NCI-H524 (cell line): ENCODE data around the gene DNAI2.

Experiments
- DNase-seq, 2 experiments: peaks; one replicate each; lab custom pipeline; 2025; lab: John Stamatoyannopoulos, UW

The DNAI2 gene

GRCh38 chr17:74305865-74306654, 32.0 kb downstream of the DNAI2 start:
- DNase-seq: peak; percentile 83 to 95

DNA sequence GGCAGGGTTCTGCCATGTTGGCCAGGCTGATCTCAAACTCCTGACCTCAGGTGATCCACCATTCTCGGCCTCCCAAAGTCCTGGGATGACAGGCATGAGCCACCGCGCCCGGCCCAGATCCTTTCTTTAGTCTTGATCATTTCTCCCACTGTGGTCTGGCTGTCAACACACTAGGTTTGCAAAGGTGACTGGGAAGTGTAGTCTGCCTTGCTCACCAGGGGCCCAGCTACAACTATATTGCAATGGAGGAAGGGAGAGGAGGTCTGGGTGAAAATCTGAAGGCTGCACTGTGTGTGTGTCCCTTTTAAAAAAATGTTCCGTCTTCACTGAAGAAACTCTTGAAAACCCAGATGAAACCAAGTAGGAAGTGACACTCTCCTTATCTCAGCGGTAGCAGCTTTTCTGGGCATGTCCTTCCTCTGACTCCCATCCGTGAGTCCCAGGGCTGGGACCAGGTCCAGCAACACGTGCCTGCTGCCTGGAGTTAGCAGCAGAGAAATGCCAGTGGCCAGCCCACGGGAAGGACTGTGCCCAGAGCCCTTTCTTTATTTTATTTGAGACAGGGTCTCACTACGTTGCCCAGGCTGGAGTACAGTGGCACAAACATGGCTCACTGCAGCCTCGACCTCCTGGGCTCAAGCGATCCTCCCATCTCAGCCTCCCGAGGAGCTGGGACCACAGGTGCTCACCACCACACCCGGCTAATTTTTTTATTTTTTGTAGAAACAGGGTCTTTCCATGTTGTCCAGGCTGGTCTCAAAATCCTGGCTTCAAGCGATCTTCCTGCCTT, 34.1 kb downstream of the DNAI2 start:
- DNase-seq: no peak

DNA sequence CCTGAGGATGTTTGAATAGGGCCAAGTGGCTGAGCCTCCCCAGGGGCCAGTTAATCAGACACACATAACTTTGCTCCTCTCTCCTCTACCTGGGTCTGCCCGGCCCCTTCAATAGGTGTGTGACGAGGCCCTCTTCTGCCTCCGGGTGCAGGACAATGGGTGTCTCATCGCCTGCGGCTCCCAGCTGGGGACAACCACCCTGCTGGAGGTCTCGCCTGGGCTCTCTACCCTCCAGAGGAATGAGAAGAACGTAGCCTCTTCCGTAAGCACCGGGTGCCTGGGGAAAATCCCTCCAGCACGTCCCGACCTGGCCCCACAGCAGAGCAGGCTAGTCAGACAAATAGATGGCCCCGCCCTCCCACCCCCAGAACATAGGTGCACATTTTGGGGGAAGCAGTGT, 35.9 kb downstream of the DNAI2 start:
- no peak for DNase-seq

GRCh38 chr17:74314877-74315276, 40.8 kb downstream of the DNAI2 start:
- DNase-seq: no peak

DNA sequence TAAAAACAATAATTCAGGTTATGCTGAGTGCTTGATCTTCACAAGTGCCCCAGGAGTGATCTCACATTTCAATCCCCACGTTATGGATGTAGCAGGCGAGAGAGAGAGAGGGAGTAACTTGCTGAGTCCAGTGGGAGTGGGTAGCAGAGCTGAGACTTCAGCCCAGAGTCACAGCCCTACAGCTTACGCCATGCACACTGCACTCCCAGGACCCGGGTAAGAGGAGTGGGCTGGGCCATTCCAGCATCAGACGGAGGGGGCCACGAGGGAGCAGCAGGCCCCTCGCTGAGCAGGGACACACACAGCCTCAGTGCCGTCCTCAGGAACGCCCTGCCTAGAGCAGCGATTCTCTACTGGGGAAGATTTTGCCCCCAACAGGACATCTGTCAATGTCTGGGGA, 42.2 kb downstream of the DNAI2 start:
- DNase-seq: peak; percentile 98 to 100

DNA sequence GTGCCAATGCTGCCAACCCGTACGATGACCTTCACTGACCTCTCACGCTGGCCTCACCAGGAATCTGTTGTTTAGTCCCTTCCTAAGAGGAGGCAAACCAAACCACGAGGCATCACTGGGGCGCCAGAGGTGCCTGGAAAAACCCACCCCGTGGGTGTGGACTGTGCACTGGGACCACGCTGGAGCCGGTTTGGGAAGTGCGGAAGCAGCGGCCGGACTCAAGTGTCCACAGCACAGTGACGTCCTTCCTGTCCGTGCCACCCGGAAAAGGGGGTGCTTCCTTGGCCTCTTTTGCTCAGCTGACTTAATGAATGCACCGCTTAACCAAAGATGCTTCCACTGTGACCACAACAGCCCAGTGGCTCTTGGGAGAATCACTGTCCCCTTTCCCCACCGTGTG, 43.0 kb downstream of the DNAI2 start:
- DNase-seq: no peak

DNA sequence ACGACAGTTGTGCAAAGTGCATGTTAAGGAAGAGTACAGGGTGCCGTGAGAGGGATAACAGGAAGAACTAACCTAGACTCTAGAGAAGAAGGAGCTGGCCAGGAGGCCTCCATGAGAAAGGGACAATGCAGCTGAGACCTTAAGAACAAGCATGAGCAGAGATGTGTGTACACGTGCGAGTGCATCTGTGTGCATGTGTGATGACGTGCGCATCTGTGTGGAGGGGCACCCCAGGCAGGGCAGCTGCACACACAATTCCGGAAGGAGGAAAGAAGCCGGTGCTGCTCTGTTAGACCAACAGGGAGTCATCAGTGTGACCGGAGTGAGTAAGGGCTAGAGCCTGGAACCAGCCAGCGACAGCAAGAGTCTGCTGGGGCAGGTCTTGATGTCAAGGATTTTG, 44.4 kb downstream of the DNAI2 start:
- no peak for DNase-seq

GRCh38 chr17:74324521-74324920, 50.5 kb downstream of the DNAI2 start:
- no peak for DNase-seq

- no peak for DNase-seq
These were observed 51.3 kb downstream of the DNAI2 start for GRCh38 chr17:74325376-74325742.

DNA sequence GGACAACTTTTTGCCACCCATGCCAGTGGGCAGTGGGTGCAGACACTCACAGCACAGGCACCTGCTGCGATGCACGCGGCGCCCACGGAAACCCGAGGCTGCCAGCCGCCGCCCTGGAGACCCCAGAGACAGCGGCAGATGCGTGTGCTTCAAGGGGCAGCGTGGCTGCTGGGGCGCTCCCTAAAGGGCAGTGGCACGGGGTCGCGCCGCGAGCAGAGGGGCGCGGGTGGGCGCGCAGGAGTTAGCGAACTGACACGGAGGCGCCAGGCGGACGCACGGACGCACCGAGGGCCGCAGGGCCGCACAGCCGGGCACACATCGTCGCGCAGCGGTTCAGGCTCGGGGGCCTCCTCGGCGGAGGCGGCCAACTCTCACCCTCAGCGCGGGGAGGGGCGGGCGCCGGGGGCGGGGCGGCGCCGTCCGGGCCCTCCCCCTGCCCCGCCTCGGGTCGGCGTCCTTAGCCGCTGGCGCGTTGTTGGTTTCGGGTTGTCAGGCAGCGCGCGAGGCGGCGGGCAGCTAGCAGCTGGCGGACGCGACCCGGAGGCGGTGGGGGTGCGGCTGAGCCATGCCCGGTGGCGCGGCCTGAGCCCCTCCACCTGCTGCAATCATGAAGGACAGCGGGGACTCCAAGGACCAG, 51.8 kb downstream of the DNAI2 start, which contains the start of gene KIF19:
TSS of gene KIF19 (plus strand) at position 484 of the 637 bp plus-strand sequence. CDS start at position 608, 124 bp downstream.
- DNase-seq: peak; percentile 67 to 81

DNA sequence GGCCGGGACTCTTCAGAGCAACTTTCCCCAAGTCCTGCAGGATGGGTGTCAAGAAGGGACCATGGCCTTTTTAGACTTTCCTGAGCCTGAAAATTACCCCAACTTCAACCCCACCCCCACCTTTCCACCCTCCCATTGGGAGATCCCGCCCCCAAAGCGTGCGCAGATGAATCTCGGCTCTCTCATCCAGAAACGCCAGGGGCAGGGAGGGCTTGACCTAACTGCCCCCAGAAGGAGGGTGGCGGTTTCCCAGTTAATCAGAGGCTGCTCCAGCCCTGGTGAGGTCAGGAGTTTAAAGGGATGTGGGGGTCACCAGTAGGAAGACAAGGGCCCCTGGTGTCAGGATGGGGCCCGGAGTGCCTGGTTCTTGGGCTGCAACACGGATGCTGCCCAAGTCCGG, 52.5 kb downstream of the DNAI2 start:
- DNase-seq: no peak

DNA sequence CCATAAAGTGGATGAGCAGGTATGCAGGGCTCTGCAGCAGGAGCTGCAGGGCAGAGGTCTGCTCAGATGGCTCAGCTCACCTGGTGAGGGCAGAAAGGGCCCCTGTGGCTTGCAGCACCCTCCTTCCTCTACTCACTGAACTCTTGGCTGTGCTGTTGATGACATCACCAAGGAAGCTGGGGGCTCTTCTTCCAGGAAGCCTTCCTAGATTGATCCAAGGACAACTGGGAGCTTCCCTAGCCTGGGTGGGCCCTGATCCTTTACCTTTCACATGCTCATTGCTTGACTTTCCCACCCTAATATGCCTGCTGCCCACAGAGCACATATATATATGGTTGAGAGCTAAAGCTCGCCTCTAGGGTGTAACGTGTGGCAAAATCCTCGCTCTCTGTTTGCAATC, 54.5 kb downstream of the DNAI2 start:
- no peak for DNase-seq

- DNase-seq: no peak
These were observed 55.3 kb downstream of the DNAI2 start for GRCh38 chr17:74329378-74329777.

DNA sequence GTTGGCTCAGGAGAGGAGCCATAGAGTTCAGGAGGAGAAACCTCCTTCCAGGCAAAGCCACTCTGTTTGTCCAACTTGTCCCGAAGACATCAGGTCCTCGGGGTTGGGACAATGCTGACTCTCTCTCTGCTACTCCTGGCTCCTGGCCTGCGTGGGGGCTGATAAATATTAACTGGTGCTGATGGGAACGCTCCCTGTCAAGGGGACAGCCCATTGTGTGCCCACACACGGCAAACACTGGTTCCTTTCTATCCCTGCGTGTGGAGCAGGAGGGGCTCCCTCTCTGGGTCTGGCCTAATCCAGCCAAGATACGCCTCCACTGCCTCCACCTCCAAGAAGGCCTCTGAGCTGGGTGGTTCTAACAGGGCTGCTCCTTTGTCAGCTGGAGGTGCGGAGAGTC, 56.4 kb downstream of the DNAI2 start:
- no peak for DNase-seq

GRCh38 chr17:74332017-74332650, 58.1 kb downstream of the DNAI2 start:
- DNase-seq: peak; percentile 56 to 76

GRCh38 chr17:74332763-74333283, 58.8 kb downstream of the DNAI2 start:
- DNase-seq: peak; percentile 100

GRCh38 chr17:74334393-74335039, 60.5 kb downstream of the DNAI2 start:
- no peak for DNase-seq

GRCh38 chr17:74335529-74336062, 61.6 kb downstream of the DNAI2 start:
- peak in 1 of 2 experiments; percentile 58 for DNase-seq

DNA sequence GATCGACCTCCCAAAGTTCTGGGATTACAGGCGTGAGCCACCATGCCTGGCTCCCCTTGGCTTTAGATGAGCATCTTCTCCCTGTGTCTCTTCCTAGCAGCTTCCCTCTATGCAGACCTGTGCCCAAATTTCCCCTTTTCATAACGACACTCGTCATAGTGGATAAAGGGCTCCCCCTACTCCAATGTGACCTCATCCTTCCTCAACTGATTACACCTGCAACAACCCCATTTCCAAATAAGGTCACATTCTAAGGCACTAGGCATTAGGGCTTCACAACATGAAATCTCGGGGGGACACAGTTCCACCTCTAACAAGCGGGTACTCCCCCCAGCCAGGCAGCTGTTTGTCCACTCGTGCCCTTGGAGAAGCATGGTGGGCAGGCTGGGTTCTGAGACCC, 62.3 kb downstream of the DNAI2 start:
- DNase-seq: no peak

DNA sequence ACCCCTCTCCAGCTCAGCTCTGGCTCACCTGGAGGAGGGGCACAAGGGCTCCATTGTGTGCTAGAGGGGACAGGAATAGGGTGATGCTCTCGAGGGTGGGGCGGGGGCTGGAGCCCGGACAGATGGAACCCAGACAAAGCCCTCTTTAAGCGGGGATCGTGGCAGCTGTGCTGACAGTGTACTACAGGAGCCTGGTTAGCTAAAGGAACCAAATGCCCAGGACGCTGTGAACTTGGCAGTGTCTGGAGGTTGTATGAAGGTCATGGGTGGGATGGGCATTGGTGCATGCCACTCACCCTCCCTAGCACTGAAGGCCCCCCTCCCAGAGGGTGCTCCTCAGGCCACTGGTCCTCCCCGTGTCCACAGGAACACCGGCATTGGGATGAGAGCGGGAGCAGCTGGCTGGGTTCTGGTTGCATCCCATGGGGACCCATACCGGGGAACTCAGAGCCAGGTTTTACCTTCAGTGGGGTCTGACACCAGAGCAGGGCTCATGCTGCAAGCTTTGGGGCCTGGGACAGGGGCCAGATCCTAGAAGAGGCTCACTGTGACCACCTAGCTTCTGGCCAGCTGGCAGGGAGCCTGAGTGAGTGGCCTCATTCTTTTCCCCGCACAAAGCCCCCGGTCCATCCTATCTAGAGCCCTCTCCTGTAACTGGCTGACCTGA, 63.9 kb downstream of the DNAI2 start:
- peak; percentile 99 for DNase-seq
